Stimulated activated naive CD8-positive, alpha-beta T cell treated with anti-CD3 and anti-CD28 coated beads, Interleukin-15, Interleukin-2, amounts not matched to agents 100 ng/mL and 50 ng/mL, for 24 hours (primary cell): ENCODE measurements around the gene TRIM15.
"Not testable (repeated sequence)": the region's sequence is repeated elsewhere in the genome, so short reads cannot be mapped to it uniquely, and the experiment has no call there.

Experiments
- H3K27ac Mint-ChIP-seq: one replicate; pipeline ENCODE4 v1.8.0; 2021; ENCODE audit warnings: mild to moderate bottlenecking, mixed read lengths
- H3K27me3 Mint-ChIP-seq: one replicate; pipeline ENCODE4 v1.8.0; 2021; ENCODE audit warnings: mixed read lengths
- H3K36me3 Mint-ChIP-seq: one replicate; pipeline ENCODE4 v1.8.0; 2021; ENCODE audit warnings: low read depth, mixed read lengths
- H3K4me1 Mint-ChIP-seq: one replicate; pipeline ENCODE4 v1.8.0; 2021; ENCODE audit warnings: low read depth, mixed read lengths
- H3K4me3 Mint-ChIP-seq: one replicate; pipeline ENCODE4 v1.8.0; 2021; ENCODE audit warnings: mild to moderate bottlenecking, mixed read lengths
- H3K9me3 Mint-ChIP-seq: one replicate; pipeline ENCODE4 v1.8.0; 2021; ENCODE audit warnings: mixed read lengths

Gene TRIM15

DNA sequence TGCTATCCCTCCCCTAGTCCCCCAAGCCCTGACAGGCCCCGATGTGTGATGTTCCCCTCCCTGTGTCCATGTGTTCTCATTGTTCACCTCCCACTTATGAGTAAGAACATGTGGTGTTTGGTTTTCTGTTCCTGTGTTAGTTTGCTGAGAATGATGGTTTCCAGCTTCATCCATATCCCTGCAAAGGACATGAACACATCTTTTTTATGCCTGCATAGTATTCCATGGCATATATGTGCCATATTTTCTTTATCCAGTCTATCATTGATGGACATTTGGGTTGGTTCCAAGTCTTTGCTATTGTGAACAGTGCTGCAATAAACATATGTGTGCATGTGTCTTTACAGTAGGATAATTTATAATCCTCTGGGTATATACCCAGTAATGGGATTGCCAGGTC is 1.9 kb downstream of the TRIM15 start:
- H3K27ac Mint-ChIP-seq, H3K4me3 Mint-ChIP-seq, H3K36me3 Mint-ChIP-seq, H3K9me3 Mint-ChIP-seq: not testable (repeated sequence)
- H3K4me1 Mint-ChIP-seq: peaks cover 18% of the 10 kb centered on the region
- peaks cover 41% of the 10 kb centered on the region for H3K27me3 Mint-ChIP-seq

DNA sequence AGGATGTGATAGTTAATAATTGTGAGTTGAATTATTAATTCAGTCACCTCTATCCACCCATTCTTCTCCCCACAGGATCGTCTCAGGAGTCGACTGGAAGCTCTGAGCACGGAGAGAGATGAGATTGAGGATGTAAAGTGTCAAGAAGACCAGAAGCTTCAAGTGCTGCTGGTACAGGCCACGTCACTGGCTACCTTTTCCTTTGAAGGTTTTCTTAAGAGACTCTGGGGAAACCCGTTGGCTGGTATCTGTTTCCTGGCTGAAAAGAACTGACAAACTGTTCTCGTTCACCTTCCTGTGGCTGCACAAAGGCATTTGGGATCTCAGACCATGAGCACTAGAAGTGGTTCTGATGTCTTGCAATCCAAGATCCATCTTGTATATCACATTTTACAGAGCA is 3.8 kb downstream of the TRIM15 start:
- Mint-ChIP-seq H3K4me3 (no peak overlapping the region), H3K4me1 (peaks cover 18% of the 10 kb centered on the region), H3K27ac (no peak overlapping the region), H3K27me3 (peaks cover 57% of the 10 kb centered on the region), H3K9me3 (no peaks in the 10 kb centered on the region), H3K36me3 (no peaks in the 10 kb centered on the region)

DNA sequence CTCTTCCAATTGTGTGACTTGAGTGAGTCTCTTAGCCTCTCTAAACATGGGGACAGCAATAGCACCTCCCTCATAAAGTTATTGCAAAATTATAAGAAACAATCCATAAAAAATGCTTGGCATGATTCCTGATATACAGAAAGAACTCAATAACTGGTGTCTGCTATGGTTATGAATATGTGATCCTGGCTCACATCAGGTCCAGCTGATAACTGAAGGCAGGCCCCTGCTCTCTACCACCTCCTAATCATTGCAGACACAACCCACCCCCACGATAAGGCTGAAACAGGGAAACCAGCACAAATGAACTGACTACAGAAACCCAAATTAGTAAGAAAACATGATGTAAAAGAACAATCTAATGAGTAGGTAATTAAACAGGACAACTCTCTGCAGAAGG is 5.4 kb downstream of the TRIM15 start:
- H3K36me3 Mint-ChIP-seq: no peaks in the 10 kb centered on the region
- H3K27ac Mint-ChIP-seq: no peak overlapping the region
- peaks cover 6% of the 10 kb centered on the region for H3K4me1 Mint-ChIP-seq
- H3K27me3 Mint-ChIP-seq: peaks cover 68% of the 10 kb centered on the region
- H3K9me3 Mint-ChIP-seq: no peaks in the 10 kb centered on the region
- H3K4me3 Mint-ChIP-seq: no peak overlapping the region

DNA sequence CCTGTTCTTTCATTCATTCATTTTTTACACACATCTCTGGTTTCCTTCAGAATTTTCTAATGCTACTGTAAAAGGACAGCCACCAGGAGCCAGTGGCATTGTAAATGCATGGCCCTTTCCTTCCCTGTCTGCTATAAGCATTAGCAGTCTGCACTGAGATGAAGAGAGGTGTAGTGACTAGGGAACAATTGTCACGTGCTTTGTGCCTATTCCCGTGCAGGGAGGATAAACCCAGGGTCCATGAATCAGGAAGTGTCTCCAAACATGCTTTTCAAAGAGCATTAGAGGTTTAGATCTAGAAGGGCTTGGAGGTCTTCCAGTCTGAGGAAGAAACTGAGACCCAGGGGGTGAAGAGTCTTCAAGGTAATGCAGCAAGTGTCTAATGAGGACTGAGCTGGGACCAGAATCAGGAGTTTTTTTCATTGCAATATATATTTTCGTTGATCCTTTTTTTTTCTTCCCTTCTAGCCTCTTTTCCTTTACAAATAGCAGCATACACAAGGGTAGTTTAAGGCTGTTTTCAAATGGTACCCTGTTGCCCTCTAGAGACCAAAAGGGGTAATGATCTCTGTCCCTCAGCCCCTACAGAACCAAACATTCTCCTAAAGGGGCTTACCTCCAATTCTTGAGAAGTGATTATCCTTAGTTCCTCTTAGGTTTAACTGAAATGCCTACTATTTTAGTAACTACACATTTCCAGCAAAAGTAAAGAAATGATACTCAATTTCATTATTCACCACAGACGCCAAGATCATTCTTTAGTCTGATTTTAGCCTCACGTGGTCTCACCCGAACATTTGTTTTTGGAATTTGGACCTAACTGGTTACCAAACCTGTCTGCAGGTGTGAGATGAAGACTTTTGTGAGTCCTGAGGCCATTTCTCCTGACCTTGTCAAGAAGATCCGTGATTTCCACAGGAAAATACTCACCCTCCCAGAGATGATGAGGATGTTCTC is 6.6 kb downstream of the TRIM15 start:
- no peak overlapping the region for H3K27ac Mint-ChIP-seq
- H3K4me1 Mint-ChIP-seq: peaks cover 6% of the 10 kb centered on the region
- H3K9me3 Mint-ChIP-seq: no peaks in the 10 kb centered on the region
- no peak overlapping the region for H3K4me3 Mint-ChIP-seq
- no peaks in the 10 kb centered on the region for H3K36me3 Mint-ChIP-seq
- peaks cover 66% of the 10 kb centered on the region for H3K27me3 Mint-ChIP-seq

DNA sequence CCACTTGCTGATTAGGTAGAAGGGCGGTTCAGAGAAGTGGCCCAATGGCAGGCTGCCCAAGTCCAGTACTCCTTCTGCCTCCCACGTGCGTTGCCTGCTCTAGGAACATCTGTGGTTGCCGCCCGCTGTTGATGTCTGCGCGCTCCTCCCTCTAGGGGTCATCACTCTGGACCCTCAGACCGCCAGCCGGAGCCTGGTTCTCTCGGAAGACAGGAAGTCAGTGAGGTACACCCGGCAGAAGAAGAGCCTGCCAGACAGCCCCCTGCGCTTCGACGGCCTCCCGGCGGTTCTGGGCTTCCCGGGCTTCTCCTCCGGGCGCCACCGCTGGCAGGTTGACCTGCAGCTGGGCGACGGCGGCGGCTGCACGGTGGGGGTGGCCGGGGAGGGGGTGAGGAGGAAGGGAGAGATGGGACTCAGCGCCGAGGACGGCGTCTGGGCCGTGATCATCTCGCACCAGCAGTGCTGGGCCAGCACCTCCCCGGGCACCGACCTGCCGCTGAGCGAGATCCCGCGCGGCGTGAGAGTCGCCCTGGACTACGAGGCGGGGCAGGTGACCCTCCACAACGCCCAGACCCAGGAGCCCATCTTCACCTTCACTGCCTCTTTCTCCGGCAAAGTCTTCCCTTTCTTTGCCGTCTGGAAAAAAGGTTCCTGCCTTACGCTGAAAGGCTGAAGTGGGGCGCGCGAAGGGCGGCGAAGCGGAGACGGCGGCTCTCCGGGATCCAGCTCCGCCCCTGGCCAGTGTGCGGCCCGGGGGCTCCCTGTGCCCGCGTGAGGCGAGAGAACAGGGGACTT is 8.5 kb downstream of the TRIM15 start:
- Mint-ChIP-seq H3K27ac (no peak overlapping the region), H3K9me3 (no peaks in the 10 kb centered on the region), H3K4me1 (peaks cover 6% of the 10 kb centered on the region), H3K36me3 (no peaks in the 10 kb centered on the region), H3K27me3 (peaks cover 69% of the 10 kb centered on the region), H3K4me3 (no peak overlapping the region)

DNA sequence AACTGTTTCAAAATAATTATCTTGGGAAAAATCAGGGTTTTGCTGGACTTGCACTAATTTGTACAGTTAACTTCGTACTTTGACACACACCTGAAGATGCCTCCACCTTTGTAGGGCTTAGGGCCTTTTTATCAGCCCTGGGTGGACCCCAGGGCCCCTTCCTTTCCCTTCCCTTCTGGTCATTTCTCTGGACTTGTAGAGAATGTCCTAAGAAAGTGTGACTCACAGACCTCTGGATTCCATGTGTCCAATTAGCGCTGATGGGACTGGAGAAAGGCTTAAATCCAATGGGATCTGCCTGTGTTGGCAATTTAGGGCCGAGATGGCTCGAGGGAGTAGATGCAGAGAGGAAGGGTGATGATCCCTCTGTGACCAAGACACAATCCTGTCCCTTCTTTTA is 9.3 kb downstream of the TRIM15 start:
- no peaks in the 10 kb centered on the region for H3K9me3 Mint-ChIP-seq
- H3K27me3 Mint-ChIP-seq: peaks cover 76% of the 10 kb centered on the region
- no peak overlapping the region for H3K27ac Mint-ChIP-seq
- H3K4me3 Mint-ChIP-seq: no peak overlapping the region
- H3K4me1 Mint-ChIP-seq: peaks cover 3% of the 10 kb centered on the region
- H3K36me3 Mint-ChIP-seq: no peaks in the 10 kb centered on the region

DNA sequence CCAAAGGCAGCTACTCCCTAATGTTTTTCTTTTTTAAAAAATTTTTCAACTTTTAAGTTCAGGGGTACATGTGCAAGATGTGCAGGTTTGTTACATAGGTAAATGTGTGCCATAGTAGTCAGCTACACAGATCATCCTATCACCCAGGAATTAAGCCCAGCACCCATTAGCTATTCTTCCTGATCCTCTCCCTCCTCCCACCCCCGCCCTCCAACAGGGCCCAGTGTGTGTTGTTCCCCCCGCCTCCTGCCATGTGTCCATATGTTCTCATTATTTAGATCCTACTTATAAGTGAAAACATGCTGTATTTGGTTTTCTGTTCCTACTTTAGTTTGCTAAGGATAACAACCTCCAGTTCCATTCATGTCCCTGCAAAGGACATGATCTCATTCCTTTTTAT is 12.4 kb downstream of the TRIM15 start:
- H3K4me1 Mint-ChIP-seq: no peaks in the 10 kb centered on the region
- H3K36me3 Mint-ChIP-seq: no peaks in the 10 kb centered on the region
- H3K9me3 Mint-ChIP-seq: peaks cover 4% of the 10 kb centered on the region
- H3K27me3 Mint-ChIP-seq: peaks cover 70% of the 10 kb centered on the region
- no peak overlapping the region for H3K4me3 Mint-ChIP-seq
- no peak overlapping the region for H3K27ac Mint-ChIP-seq

DNA sequence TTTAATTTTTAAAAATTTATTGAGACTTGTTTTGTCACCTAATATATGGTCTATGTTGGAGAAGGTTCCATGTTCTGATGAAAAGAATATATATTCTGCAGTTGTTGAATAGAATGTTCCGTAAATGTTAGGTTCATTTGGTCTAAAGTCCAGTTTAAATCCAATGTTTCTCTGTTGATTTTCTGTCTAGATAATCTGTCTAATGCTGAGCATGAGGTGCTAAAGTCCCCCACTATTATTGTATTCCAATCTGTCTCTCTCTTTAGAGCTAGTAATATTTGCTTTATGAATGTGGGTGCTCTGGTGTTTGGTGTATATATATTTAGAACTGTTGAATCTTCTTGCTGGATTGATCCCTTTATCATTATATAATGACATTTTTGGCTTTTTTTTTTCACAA is 15.5 kb downstream of the TRIM15 start:
- Mint-ChIP-seq H3K27me3 (peaks cover 48% of the 10 kb centered on the region), H3K9me3 (peaks cover 4% of the 10 kb centered on the region), H3K4me1 (no peaks in the 10 kb centered on the region), H3K4me3 (no peak overlapping the region), H3K27ac (no peak overlapping the region), H3K36me3 (no peaks in the 10 kb centered on the region)

DNA sequence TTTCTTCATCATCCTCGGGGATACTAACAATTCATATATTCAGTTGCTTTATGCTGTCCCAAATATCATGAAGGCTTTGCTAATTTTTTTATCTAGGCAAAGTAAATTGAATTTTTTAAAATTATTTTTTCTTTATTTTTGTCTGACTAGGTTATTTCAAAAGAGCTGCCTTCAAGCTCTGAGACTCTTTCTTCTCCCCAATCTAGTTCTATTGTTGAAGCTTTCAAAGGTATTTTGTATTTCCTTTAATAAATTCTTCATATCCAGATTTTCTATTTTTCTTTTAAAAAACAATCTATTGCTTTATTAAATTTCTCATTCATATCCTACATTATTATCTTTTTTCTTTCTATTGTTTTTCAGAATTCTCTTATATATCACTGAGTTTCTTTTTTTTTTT is 16.8 kb downstream of the TRIM15 start:
- Mint-ChIP-seq H3K9me3 (peaks cover 4% of the 10 kb centered on the region), H3K27me3 (peaks cover 43% of the 10 kb centered on the region)

DNA sequence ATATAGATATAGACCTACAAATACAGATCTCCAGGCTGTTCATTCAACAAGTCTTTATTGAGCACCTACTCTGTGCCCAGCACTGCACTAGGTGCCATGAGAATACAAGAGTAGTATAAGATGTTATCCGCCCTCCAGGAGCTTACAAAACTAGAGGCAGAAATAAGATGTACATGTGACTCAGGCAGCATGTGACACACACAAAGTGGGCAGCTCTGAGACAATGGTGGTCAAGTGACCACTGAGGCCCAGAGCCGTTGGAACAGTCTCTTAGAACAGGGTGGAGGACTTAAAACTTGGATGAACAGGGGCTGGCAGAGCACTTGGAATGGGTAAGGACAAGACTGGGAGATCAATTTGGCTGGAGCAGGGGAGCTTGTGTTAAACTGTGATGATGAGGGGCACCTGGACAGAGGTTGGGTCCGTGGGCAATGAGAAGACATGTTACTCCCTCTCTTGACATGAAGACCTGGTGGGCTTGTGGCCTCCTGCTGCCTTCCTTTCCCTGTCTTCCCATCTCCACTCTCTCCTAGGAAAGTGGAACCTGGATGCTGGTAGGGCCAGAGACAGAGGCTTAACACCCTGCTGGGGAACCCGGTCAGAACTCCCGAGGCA is 21.2 kb downstream of the TRIM15 start:
- H3K36me3 Mint-ChIP-seq: peaks cover 47% of the 10 kb centered on the region
- H3K27me3 Mint-ChIP-seq: peaks cover 4% of the 10 kb centered on the region
- no peaks in the 10 kb centered on the region for H3K4me1 Mint-ChIP-seq
- no peak overlapping the region for H3K27ac Mint-ChIP-seq
- H3K4me3 Mint-ChIP-seq: no peak overlapping the region
- H3K9me3 Mint-ChIP-seq: peaks cover 1% of the 10 kb centered on the region

More for the DNA sequence above, 16.8 kb downstream of the TRIM15 start:
- H3K27ac Mint-ChIP-seq: no peak overlapping the region
- no peak overlapping the region for H3K4me3 Mint-ChIP-seq
- peaks cover 11% of the 10 kb centered on the region for H3K36me3 Mint-ChIP-seq
- no peaks in the 10 kb centered on the region for H3K4me1 Mint-ChIP-seq

DNA sequence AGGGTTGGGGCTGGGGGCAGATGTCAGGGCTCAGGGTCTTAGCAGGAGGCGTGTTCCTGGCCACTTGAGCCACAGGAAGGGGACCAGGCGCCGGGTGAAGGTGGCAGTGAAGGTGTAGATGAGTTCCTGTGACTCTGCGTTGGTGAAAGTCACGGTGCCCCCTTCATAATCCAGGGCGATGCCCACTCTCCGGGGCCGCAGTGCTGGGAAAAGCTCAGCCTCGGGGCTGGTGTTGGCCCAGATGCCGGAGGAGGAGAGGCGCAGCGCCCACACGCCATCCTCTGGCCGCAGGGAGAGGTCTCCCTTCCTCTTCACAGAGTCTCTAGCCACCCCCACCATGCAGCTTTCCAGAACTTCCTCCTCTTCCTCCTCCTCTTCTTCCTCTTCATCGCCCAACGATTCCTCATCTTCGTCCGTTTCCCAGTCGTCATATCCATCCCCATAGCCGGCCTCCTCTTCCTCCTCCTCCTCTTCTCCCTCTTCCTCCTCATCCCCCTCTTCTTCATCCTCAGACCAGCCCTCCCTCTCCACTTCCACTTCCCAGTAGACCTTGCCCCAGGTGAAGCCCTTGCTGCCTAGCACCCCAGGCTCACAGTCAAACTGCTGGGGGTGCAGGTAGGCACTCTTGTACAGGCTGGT is 22.6 kb downstream of the TRIM15 start:
- no peaks in the 10 kb centered on the region for H3K27me3 Mint-ChIP-seq
- no peaks in the 10 kb centered on the region for H3K9me3 Mint-ChIP-seq
- H3K4me3 Mint-ChIP-seq: no peak overlapping the region
- H3K4me1 Mint-ChIP-seq: no peaks in the 10 kb centered on the region
- H3K36me3 Mint-ChIP-seq: peaks cover 62% of the 10 kb centered on the region
- no peak overlapping the region for H3K27ac Mint-ChIP-seq

DNA sequence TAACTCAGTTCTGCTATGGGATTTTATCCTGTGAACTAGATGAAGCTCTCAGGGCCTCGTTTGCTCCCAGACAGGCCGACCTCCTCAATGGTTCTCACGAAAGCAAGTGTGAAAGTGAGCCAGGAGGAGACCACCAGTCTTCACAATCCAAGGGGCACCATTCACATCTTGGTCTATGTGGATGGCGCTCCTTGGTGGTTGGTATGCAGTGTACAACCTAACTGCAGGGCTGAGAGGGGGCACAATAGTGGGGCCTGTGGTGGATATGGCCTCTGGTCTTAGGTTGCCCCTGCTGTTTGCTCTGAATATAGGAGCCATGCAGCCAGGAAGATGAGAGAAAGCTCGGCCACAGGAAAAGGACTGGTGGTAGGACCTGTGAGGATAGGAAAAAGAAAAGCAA is 25.2 kb downstream of the TRIM15 start:
- Mint-ChIP-seq H3K9me3 (no peaks in the 10 kb centered on the region), H3K4me3 (no peak overlapping the region), H3K27ac (no peak overlapping the region), H3K4me1 (no peaks in the 10 kb centered on the region), H3K27me3 (no peaks in the 10 kb centered on the region), H3K36me3 (peaks cover 74% of the 10 kb centered on the region)

DNA sequence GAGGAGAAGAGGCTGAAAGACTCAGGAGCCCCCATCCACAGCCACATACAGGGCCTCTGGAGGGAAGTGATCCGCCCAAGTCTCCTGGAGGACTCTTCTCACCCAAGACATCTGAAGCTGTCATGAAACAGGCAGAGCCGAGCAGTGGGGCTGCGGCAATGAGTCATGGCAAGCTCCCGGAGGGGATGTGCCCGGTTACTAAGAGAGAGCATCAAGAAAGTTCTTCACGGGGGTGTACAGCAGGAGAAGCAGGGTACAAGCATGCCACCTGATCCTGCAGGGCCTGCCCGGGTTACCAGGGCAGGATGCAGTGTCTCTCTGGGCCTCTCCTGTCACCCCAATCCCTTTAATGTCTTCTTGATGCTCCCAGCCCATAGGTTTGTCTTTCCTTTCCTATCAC is 28.7 kb downstream of the TRIM15 start:
- H3K36me3 Mint-ChIP-seq: peaks cover 67% of the 10 kb centered on the region
- no peak overlapping the region for H3K27ac Mint-ChIP-seq
- no peaks in the 10 kb centered on the region for H3K9me3 Mint-ChIP-seq
- no peak overlapping the region for H3K4me3 Mint-ChIP-seq
- no peaks in the 10 kb centered on the region for H3K4me1 Mint-ChIP-seq
- H3K27me3 Mint-ChIP-seq: no peaks in the 10 kb centered on the region

DNA sequence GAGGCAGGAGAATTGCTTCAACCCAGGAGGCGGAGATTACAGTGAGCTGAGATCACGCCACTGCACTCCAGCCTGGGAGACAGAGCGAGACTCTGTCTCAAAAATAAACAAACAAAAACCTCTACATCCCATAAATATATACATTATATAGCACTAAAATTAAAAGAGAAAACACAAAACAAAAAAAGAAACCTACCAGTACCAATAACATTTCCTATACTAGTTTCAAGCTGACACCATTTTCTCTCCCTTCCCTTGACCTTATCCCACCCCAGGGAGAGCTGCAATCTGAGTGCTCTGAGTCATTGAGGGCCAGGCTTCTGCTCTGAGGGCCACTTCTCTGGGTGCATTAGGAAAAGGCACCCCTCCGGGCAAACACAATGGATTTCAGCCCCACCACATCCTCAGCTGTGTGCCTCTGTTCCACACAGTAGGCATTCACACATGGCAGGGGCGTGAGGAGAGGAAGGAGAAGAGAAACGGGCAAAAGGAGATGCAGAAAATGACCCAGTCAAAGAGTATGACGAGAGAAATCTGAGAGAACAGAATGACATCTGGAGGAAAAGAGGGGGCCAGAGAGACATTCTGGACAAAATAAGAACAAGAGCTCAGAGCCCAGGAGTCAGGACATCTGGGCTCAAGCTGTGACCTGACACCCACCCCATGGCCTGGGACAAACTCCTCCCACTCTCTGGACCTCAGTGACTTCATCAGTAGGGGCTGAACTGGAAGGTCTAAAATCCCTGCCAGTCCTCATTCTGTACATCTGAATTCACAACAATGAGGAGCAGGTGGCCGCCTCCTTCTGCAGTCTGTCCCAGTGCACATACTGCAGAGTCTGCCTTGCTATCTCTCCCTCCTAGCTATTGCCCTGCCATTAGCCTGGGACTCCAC is 31.7 kb downstream of the TRIM15 start:
- Mint-ChIP-seq H3K4me3 (no peak overlapping the region), H3K9me3 (no peaks in the 10 kb centered on the region), H3K27me3 (no peaks in the 10 kb centered on the region), H3K36me3 (peaks cover 66% of the 10 kb centered on the region), H3K4me1 (no peaks in the 10 kb centered on the region), H3K27ac (no peak overlapping the region)
